ENCODE results near the gene AFF2.

GRCh38 chrX:148588649-148589310, 88.4 kb downstream of the AFF2 start:
- TF ChIP-seq POLR2A (IDR thresholded peaks at IDR 0.05) (no peak), CTCF (IDR thresholded peaks at IDR 0.05) (no peak)
